Measurements from ENCODE around the gene IDH3G.
"Not testable (repeated sequence)": the region's sequence is repeated elsewhere in the genome, so short reads cannot be mapped to it uniquely, and the experiment has no call there.

IDH3G gene

GRCh38 chrX:153819384-153820040 lies 25.3 kb upstream of the IDH3G start:
- no peak overlapping the region for H3K4me3 ChIP-seq (replicated peaks; ENCODE audit: low read depth, low read length)
- no peak for DNase-seq (ENCODE audit: extremely low read depth, insufficient read length)
- no peaks in the 10 kb centered on the region; the same call in 1 of the 2 replicates for H3K27me3 ChIP-seq (replicated peaks; ENCODE audit: control insufficient read depth, insufficient read depth, low read length)
- TF ChIP-seq CTCF (IDR thresholded peaks at IDR 0.05; ENCODE audit: insufficient read depth, low read length, poor library complexity, severe bottlenecking): no peak
- no peaks in the 10 kb centered on the region for H3K36me3 ChIP-seq (ENCODE audit: control insufficient read depth, insufficient read depth, low read length)

GRCh38 chrX:153818571-153819383 lies 24.6 kb upstream of the IDH3G start:
- Histone ChIP-seq H3K4me3 (replicated peaks; ENCODE audit: low read depth, low read length) (no peak overlapping the region), H3K27me3 (replicated peaks; ENCODE audit: control insufficient read depth, insufficient read depth, low read length) (no peaks in the 10 kb centered on the region), H3K36me3 (ENCODE audit: control insufficient read depth, insufficient read depth, low read length) (no peaks in the 10 kb centered on the region)
- DNase-seq (ENCODE audit: extremely low read depth, insufficient read length): no peak
- TF ChIP-seq CTCF (IDR thresholded peaks at IDR 0.05; ENCODE audit: insufficient read depth, low read length, poor library complexity, severe bottlenecking): no peak

- not testable (repeated sequence) for DNase-seq (ENCODE audit: extremely low read depth, insufficient read length); H3K27me3 ChIP-seq (replicated peaks; ENCODE audit: control insufficient read depth, insufficient read depth, low read length); H3K36me3 ChIP-seq (ENCODE audit: control insufficient read depth, insufficient read depth, low read length); H3K4me3 ChIP-seq (replicated peaks; ENCODE audit: low read depth, low read length)
Observed at GRCh38 chrX:153818064-153818463, 23.9 kb upstream of the IDH3G start.

GRCh38 chrX:153816831-153817690 lies 22.9 kb upstream of the IDH3G start:
- Histone ChIP-seq H3K27me3 (replicated peaks; ENCODE audit: control insufficient read depth, insufficient read depth, low read length) (no peaks in the 10 kb centered on the region), H3K4me3 (replicated peaks; ENCODE audit: low read depth, low read length) (no peak overlapping the region), H3K36me3 (ENCODE audit: control insufficient read depth, insufficient read depth, low read length) (no peaks in the 10 kb centered on the region)
- no peak for DNase-seq (ENCODE audit: extremely low read depth, insufficient read length)
- no peak for TF ChIP-seq CTCF (IDR thresholded peaks at IDR 0.05; ENCODE audit: insufficient read depth, low read length, poor library complexity, severe bottlenecking)

- no peak for DNase-seq (ENCODE audit: extremely low read depth, insufficient read length)
- no peaks in the 10 kb centered on the region for H3K27me3 ChIP-seq (replicated peaks; ENCODE audit: control insufficient read depth, insufficient read depth, low read length)
- TF ChIP-seq CTCF (IDR thresholded peaks at IDR 0.05; ENCODE audit: insufficient read depth, low read length, poor library complexity, severe bottlenecking): no peak
Observed at GRCh38 chrX:153814591-153815315, 20.6 kb upstream of the IDH3G start.

More at GRCh38 chrX:153814591-153815315, 20.6 kb upstream of the IDH3G start:
- no peaks in the 10 kb centered on the region for H3K36me3 ChIP-seq (ENCODE audit: control insufficient read depth, insufficient read depth, low read length)
- no peak overlapping the region for H3K4me3 ChIP-seq (replicated peaks; ENCODE audit: low read depth, low read length)

Data from GM06990 (cell line).